NCI-H1694 (cell line): Measurements from ENCODE around the gene ASIC2.

ENCODE experiments used
- DNase-seq: peaks from one replicate; lab custom pipeline; 2025; lab: John Stamatoyannopoulos, UW

ASIC2 gene

DNA sequence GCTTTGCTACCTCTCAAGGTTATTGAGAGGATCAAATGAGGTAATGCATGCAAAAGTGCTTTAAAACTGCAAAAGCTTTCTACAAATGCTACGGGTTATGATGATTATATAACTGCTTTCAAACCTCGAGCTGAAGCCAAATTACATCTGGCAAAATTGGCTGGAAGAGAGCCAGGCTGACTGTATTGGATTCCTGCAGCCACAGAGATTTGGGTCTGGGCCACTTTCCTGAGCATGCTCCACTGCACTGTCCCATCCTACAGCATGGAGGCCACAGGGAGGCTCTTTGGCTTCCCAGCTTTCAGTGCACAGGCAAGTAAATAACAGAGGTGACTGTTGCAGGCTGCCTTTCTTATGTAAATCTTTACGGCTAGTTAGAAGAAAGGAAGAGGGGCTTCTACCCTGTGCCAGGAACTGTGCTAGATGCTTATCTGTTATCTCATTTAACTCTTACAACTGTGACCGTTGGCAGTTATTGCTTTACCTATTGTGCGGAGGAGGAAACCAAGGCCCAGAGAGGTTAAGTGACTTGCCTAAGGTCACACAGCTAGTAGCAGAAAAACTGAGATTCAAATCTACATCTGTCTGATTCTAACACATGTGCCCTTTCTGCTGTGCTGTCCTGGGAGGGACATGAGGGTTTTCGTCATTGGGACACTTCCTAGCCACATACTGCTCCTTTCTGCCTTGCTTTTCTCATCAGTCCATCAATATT is 179.7 kb downstream of the ASIC2 start:
- no peak for DNase-seq

DNA sequence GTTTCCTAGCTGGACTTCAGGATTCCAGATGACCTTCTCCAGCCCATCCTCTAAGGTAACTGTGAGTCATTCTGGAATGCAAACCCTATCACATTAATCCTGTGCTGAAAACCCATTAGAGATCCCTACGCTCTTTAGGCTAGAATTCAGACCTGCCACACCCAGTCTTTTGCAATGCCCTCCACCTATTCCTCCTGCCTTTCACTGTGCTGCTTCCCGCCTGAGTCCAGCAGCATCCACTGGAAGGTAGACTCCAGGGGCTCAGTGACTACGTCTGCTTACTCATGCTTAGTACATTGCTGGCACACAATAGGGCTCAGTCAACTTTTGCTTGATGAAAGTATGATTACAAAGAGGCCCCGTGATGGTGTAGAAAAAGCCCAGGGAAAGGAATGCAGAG is 180.3 kb downstream of the ASIC2 start:
- DNase-seq = no peak

DNA sequence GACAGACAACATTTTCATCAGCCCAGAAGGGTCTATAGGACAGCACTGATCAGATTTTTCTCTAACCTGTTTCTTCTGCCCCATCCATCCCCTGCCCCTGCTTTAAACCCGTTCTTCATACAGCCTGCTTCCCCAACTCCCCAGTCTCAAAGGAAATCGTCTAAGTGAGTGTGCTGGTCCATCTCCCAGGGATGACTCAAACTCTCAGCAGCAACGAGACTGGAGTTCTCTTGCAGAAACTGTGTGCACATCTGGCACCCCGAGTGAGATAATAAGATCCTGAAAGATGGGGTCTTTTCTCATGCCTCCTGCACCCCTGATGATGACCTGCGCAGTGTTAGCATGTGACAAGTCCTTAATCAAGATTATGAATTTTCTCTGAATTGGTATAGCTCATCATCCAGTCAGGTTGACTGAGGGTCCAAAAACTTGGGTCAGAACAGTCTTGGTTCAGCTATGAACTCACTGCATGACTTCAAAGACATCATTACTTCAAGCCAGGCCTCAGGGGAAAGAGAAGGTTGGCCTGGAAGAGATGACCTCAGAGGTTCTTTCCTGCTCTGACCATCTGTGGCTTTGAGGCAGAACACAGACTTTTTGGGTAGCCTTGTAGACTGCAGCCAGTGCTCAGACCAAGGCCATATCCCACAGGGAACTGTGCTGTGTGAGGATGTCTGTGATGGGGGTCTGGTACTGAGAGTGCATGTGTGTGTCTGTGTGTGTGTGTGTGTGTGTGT is 183.6 kb downstream of the ASIC2 start:
- no peak for DNase-seq

DNA sequence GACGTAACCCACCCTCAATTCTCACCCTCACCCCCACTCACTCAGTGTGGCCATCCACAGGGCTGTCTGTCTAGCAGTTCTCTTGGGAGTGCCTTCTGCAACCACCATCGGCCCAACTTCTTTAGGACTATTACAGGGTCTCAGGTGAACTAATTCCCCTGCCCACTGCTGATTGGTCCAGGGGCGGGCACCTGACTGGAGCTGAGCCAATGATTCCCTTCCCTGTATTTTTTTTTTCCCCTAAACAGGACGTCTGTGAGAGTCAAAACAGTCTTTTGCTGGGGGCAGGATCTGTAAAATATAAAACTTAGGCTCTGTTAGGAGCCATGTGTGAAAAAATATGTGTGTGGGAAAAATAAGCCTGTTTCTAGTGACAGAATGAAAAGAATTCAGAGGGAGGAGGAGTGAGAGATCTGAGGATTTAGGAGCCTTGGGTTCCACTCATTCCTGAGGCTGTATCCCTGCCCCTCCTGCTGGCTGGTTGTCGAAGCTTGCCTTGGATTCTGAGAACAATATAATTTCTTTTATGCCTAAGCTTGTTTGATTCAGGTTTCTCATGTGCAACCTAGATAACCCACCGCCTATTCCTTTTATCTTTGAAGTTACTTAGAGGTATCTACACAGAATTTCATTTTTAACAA is 186.4 kb downstream of the ASIC2 start:
- DNase-seq = no peak

DNA sequence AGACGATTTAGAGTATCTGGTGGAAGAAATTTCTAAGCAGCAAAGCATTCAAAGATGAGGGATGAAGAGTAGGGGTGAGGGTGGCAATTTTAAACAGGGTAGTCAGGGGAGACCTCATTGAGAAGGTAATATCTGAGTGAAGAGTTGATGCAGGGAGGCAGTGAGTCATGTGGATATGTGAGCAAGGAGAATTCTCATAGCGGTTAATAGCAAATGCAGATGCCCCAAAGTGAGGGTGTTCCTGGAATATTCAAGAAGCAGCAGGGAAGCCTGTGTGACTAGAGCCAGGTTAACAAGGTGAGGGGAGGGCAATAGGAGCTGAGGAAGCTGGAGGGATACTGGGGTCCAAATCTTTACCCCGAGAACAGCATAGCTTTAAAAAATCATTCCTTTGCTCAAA is 187.2 kb downstream of the ASIC2 start:
- DNase-seq = no peak

DNA sequence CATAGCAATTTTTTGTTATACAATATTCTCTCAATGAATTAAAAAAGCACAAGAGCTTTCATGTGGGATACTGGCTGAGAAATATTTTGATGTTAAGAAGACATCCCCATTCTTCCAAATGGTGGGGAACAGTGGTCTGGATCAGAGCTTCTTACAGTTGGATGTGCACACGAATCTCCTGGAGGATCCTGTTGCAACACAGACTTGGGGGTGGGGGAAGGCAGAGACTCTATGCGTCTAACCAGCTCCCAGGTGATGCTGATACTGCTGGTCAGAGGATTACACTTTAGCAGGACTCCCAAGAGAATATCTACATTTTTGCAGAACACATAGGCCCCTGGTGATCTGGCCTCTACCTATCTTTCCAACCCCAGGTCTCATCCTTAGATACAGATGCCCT is 193.2 kb downstream of the ASIC2 start:
- no peak for DNase-seq

DNA sequence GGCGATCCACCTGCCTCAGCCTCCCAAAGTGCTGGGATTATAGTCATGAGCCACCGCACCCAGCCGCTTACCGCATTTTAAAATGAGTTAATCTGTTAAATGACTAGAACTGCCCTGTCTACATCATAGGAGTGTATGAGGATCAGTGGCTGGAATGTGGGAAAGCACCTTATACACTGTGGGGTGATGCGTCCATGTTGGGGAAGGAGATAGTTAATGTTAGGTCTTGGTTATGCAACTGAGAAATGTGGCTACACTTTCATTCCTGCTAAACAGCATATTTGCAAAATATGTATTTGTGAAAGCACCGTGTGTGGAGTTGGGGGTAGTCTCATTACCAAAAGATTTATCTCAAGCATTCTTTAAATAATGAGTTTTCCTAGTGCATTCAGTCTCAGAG is 193.8 kb downstream of the ASIC2 start:
- DNase-seq = no peak

DNA sequence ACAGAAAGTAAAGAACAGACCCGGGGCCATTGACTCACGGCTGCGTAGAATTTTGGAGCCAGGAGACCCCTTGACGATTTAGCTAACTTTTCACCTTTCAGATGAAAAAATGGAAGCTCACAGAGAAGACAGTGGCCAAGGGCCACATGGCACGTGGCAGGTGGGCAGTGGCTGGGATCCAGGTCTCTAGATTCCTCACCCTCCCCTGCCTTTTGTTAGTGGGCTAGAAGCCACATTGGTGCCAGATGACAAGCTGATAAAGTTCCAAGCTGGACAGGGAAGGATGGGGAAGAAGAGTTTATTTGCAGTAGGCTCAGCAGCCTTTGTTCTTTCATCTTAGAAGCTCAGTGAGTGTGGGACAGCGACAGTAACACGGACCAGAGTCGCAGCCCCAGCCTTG is 195.7 kb downstream of the ASIC2 start:
- DNase-seq = no peak

DNA sequence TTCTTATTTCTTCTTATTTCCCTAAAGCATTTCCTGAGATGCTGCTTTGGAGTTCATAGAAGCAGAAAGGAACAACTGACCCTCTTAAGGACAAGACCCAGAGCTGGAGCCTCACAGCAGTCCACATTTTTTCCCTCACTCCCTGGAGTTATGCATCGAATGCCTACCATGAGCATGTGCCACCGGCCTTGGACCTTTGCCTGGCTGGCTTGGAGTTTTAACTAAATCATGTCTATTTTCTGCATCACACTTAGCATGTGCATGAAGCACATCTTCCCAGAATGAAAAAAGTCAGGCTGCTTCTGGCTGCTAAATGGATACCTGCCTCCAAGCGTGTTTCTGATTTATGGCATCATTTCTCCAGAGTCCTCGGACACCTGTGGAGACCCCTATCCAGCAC is 196.9 kb downstream of the ASIC2 start:
- DNase-seq = no peak

DNA sequence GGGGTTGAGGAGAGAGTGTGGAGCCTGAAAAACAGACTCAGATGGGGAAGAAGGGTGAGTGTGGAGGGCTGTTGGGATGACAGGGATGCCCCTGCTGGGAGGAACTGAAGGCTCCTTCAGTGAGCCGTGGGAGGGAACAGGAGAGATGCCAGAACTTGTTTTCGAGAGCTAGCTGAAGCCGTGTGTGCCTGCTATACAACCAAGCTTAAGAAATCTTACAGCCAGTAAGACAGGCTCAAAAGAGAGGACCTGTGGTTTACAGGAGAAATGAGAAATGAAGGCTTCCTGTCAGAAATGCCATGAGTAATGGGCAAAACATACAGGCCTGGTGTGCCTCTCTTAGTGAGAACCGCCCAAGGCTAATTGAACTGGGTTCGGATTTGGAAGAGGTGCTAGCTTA is 201.8 kb downstream of the ASIC2 start:
- no peak for DNase-seq

DNA sequence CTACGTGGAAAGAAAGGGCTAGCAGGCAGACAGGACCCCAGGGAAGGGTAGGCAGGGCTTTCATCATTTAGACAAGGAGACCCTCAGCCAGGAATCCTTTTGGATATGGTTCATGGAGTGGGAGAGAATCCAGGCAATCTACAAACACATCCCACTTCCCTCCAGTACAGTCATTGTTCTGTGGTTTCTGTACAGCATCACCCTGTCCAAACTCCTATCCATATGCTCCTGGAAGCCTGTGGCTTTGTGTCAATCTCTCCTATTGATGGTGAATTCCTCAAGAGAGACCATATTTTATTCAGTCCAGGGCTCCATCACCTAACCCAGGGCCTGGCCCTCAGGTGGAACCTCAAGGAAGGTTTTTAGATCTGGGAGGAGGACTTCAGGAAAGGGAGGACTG is 202.3 kb downstream of the ASIC2 start:
- no peak for DNase-seq

DNA sequence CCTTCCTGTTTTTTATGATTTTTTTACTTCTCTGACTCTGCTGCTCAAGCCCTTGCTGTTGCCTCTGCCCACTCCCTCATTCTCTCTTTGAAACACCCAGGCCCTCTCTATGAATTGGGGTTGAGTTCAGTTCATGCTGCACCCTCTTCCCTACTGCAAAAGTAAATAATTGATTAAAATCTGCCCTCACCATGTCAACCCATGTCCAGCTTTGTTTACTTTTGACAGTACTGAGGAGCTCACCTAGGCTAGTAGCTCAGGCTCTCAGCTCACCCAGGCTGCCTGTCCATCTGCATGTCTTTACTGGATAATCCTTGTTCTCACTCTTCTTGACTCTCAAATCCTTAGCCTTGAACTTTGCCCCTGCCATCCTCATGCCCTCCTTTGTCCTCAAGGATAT is 206.2 kb downstream of the ASIC2 start:
- no peak for DNase-seq

DNA sequence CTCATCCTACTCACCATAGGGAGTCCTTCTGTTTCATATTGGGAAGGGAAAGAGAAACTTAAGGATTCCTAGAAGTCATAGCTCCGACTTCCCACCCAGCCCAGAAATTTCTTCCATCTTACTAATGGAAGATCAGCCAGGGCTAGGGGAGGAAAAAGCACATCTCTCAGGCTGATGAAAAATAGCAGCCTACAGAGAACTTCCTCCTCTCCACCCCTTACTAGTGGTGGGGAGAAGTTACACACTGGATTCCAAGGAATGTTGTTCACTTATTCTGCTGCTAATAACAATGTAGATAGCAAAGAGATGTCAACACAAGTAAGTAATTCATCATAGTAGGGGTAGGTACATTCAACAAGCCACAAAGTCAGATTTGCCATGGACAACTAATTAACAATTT is 207.1 kb downstream of the ASIC2 start:
- DNase-seq = no peak

DNA sequence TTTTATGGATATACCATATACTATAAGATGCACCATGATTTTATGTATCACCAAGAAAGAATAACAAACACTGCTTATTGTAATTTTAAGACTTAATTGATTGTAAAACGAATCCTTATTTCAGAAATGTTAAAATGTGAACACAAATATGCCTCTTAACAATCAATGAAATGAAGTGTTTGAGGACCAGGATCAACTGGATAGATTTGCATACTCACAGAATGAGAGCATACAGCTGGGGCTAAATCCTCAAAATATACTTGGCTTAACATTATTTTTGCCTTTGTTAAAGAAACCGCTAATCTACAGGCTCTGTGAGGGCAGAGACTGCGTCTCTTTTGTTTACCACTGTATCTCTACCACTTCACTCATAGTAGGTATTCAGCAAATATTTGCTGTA is 207.8 kb downstream of the ASIC2 start:
- no peak for DNase-seq

DNA sequence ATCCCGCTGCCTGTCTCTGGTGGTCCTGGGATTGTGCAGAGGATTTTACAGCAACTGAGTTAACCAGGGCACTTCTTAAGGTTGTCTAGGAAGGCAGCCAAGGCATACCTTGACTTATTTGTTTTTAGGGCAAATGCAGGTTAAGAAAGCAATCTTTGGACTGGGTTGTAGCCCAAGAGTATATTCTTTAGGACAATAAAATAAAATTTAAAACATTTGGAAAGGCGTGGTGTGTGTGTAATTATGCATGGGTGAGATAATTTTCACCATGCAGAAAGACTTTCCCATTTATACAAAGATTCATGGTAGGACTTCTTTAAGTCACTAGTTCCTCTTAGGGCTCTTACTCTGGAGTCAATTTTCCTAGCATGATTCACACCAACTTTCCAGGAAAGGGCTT is 208.3 kb downstream of the ASIC2 start:
- DNase-seq = no peak

DNA sequence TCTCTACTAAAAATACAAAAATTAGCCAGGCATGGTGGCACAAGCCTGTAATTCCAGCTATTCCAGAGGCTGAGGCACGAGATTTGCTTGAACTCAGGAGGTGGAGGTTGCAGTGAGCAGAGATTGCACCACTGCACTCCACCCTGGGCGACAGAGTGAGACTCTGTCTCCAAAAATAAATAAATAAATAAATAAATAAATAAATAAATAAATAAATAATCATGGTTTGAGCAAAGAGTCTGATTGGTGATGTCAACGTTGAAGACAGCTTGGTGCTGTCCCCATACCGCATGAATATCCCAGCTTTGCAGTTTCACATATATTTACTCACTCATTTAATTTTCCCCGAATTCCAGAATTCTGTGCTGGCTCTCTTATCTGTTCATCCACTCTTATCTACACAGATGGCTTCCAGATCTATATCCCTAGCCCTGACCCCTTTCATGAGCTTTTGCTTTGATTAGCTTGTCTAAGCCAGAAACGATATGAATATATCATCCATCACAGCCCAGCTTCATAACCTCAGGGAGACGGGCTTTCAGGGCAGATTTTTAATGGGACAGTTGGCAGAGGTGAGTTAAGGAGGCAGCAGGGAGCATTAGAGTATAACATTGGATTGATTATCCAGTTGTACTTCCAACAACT is 210.4 kb downstream of the ASIC2 start:
- no peak for DNase-seq

DNA sequence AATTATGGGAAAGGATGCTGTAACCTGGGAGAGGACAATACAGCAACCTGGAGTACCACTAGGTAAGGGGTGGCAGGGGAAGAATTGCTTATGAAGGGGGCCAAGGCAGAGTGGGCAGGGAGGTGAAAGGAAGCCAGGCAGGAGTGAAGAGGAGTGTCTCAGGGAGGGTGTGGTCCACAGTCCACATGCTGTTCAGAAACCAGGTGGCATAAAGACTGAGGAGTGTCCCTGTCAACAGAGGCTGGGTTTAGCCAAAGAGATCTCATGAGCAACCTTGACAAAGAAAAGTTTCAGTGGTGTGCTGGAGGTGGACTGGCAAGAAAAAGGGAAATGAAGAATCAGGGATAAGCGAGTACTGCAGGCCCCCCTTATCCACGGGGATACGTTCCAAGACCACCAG is 213.0 kb downstream of the ASIC2 start:
- DNase-seq = no peak

DNA sequence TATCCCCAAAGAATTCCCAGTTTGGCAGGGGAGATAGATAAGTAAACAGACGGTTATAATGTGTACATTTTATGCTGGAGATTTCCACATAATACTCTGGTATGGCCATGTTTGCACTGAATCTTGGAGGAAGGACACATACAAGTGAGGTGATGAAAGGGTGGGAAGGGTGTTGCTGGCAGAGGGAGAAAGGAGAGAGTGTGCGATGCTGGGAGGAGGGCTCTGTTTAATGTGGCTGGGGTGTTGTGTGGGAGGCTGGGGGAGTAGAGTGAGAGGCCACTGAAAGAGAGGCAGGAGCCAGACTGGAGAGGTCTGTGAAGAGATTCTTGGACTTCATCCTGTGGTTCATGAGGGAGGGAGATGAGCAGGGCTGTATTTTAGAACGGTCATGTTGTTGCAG is 213.9 kb downstream of the ASIC2 start:
- no peak for DNase-seq

DNA sequence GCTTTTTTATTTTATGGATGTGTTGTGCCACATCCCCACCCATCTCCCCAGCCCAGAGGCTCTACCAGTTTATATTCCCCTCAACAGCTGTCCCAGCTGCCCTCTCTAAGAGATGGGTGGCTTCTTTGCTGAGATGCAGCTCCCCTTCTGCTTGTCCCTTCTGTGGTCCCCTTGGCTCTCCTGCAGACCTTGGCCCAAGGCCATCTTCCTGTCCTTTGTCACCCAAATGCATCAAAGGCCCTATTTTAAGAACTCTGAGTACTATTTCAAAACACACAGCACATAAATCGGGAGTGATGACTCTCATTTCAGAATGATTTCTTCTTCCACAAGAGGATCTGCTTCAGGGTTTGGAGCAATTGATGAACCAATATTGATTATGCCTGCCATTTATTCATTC is 216.1 kb downstream of the ASIC2 start:
- DNase-seq = no peak

DNA sequence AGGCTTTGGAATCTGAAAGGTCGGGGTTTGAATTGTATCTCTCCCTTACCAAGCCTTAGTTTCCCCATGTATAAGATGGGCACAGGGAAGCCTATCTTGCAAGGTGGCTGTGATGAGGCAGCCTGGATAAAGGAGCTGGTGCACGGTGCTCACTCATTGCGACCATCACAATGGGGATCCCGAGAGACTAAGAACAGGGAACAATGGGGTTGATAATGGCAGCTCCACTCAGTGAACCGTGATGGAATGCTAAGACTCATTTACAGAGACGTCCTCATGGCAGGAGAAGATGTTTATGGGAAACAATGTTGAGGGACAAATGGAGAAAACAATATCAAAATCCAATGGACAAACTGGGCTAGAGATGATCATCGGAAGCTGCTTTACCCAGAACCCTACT is 219.7 kb downstream of the ASIC2 start:
- no peak for DNase-seq

DNA sequence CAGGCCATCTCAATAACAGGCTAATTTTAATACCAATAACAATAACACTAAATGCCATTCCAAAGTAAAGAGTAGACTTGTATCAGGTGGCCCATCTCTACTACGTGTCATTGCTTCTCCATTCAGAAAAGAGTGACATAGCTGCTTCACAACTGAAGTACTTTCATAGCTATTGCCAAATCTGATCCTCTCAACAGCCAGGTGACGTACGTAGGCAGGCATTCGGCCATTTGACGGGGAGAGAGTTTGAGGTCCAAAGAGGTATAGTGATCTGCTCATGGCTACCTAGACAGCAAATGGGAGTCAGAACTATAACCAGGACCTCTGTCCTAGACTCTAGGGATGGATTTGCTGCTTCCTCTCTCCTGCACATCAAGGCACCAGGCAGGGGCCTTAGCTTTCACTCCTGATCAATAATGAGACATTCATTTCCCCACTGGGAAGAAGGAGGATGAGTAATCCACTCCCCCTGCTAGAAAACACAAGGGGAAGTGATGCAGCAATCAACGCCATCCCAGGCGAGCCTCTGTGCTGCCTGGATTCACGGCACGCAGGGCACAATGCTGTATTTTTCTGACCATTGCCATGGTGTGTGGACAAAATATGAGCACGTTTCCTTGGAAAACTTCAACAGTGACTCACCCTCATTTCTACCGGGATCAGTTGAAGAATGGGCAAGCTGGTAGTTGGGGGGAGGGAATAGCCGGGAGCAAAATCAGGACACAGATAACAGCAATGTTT is 220.5 kb downstream of the ASIC2 start:
- DNase-seq = no peak

DNA sequence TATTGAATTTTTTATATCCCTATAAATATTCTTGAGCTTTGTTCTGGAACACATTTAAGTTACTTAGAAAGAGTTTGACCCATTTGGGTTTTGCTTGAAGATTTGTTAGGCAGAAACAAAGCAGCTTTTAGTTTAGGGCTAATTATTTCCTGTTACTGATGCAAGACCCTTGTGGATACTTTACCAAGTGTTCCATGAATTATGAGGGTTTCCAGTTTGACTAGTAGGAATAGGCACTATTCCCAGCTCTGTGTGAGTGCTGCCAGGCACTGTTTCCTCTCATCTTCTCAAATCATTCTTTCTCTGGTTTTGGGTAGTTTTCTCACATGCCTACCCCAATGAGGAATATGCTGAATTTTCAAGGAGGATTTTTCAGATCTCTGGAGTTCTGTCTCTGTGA is 221.4 kb downstream of the ASIC2 start:
- no peak for DNase-seq
